Endodermal cell (in vitro differentiated cells): Measurements from ENCODE around the gene KIFAP3. TPM values are rescaled to one million over a fixed set of nuclear protein-coding genes. Genes with fewer than 3 reads are reported as not detected.

Source experiments
- DNase-seq: peaks from one replicate; pipeline ENCODE4 v3.0.0-alpha.2; 2017
- H3K27ac ChIP-seq: 2 replicates; pipeline ENCODE4 v1.5.1; 2013; ENCODE audit warnings: mild to moderate bottlenecking, low read depth, low read length, moderate library complexity
- H3K27me3 ChIP-seq: 2 replicates; pipeline ENCODE4 v1.6.1; 2013; ENCODE audit warnings: mild to moderate bottlenecking, low read length, moderate library complexity; ENCODE audit not compliant: insufficient read depth, control insufficient read depth, poor library complexity, severe bottlenecking
- H3K36me3 ChIP-seq: 2 replicates; pipeline ENCODE4 v1.7.0; 2013; ENCODE audit warnings: mild to moderate bottlenecking, low read length, moderate library complexity; ENCODE audit not compliant: control insufficient read depth, insufficient read depth
- H3K4me1 ChIP-seq: one replicate; pipeline ENCODE4 v1.7.0; 2013; ENCODE audit warnings: low read length; ENCODE audit not compliant: control insufficient read depth, insufficient read depth
- H3K4me3 ChIP-seq: 2 replicates; pipeline ENCODE4 v1.5.1; 2013; ENCODE audit warnings: mild to moderate bottlenecking, low read length, moderate library complexity
- H3K9ac ChIP-seq: 2 replicates; pipeline ENCODE4 v1.6.1; 2013; ENCODE audit warnings: mild to moderate bottlenecking, low read length, moderate library complexity; ENCODE audit not compliant: poor library complexity, severe bottlenecking; ENCODE audit errors: extremely low read depth
- H3K9me3 ChIP-seq: 2 replicates; pipeline ENCODE4 v1.6.1; 2013; ENCODE audit warnings: mild to moderate bottlenecking, low read length, moderate library complexity; ENCODE audit not compliant: control insufficient read depth
- H3K27ac Mint-ChIP-seq: 2 replicates; pipeline ENCODE4 v1.8.0; 2020; ENCODE audit warnings: mixed read lengths
- H3K27me3 Mint-ChIP-seq: 2 replicates; pipeline ENCODE4 v1.8.0; 2021; ENCODE audit warnings: mild to moderate bottlenecking, mixed read lengths; ENCODE audit not compliant: insufficient read depth
- H3K36me3 Mint-ChIP-seq: 2 replicates; pipeline ENCODE4 v1.8.0; 2020; ENCODE audit warnings: low read depth, mixed read lengths
- H3K4me1 Mint-ChIP-seq: 2 replicates; pipeline ENCODE4 v1.8.0; 2020; ENCODE audit warnings: mixed read lengths
- H3K4me3 Mint-ChIP-seq: 2 replicates; pipeline ENCODE4 v1.8.0; 2020; ENCODE audit warnings: mild to moderate bottlenecking, moderate library complexity, mixed read lengths
- H3K9me3 Mint-ChIP-seq: 2 replicates; pipeline ENCODE4 v1.8.0; 2020; ENCODE audit warnings: mild to moderate bottlenecking, mixed read lengths
- WGBS, 2 experiments: methylation state at CpG; one replicate each; pipeline versions ENCODE4 v1.1.5 to v1.1.7; 2013; ENCODE audit warnings: missing lambda C conversion rate in 2 of 2, mixed read lengths in 1 of 2; ENCODE audit not compliant: insufficient coverage in 1 of 2, insufficient read length in 1 of 2; 5-methylcytosine and 5-hydroxymethylcytosine counted together
- total RNA-seq, 2 donors: library from RNA; stranded (reverse); fragmentation: NEBNext Ultra II Directional in 1 of 2; extraction: Animal tissue kit (Norgen Biotek cat#: 25700) in 1 of 2; gene quantifications; 2 replicates in 1 of 2; 3 replicates in 1 of 2; pipeline ENCODE4 v1.2.1, GENCODE V29; 2021
- TF ChIP-seq, protein P1 (sequence below): fragments of 200-600 bp; sonication (generic); conservative IDR thresholded peaks from 2 replicates; pipeline ENCODE4 v1.5.0; 2021; ENCODE audit warnings: antibody characterized with exemption, mild to moderate bottlenecking

Gene KIFAP3
- total RNA-seq, 2 donors from 2014 or later = 8.9 to 14.5 TPM

DNA sequence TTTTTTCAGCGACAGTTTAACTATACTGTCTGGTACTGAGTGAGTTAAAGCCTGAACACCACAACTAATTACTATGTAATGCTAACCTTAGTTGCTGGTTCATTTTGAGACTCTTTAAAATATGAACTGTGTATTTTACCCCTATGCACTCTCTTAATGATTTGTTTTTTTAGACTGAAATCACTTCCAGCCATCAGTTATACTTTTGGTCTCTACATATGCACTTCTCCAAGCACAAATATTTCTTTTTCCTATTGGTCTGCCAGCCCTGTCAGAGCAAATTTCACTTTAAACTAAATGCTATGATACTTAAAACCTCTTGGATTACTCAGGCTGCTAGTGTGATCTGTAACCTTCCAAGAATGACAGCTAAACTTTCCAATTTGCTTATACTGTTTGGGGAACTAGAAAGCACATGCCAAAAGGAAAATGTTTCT is 142.7 kb downstream of the KIFAP3 start:
- no peak overlapping the region for H3K27ac ChIP-seq
- no peaks in the 10 kb centered on the region for H3K27me3 ChIP-seq
- no peaks in the 10 kb centered on the region for H3K9me3 ChIP-seq
- H3K4me1 ChIP-seq = no peaks in the 10 kb centered on the region
- no peaks in the 10 kb centered on the region for H3K27me3 Mint-ChIP-seq
- H3K27ac Mint-ChIP-seq = no peak overlapping the region
- TF ChIP-seq, protein P1, sequence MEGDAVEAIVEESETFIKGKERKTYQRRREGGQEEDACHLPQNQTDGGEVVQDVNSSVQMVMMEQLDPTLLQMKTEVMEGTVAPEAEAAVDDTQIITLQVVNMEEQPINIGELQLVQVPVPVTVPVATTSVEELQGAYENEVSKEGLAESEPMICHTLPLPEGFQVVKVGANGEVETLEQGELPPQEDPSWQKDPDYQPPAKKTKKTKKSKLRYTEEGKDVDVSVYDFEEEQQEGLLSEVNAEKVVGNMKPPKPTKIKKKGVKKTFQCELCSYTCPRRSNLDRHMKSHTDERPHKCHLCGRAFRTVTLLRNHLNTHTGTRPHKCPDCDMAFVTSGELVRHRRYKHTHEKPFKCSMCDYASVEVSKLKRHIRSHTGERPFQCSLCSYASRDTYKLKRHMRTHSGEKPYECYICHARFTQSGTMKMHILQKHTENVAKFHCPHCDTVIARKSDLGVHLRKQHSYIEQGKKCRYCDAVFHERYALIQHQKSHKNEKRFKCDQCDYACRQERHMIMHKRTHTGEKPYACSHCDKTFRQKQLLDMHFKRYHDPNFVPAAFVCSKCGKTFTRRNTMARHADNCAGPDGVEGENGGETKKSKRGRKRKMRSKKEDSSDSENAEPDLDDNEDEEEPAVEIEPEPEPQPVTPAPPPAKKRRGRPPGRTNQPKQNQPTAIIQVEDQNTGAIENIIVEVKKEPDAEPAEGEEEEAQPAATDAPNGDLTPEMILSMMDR = no peak
- no peaks in the 10 kb centered on the region for H3K36me3 ChIP-seq
- WGBS, 2 experiments = 56% methylated on average over 1 of the region's 1 CpG; no CpG with 5 or more reads in 1 of the 2 experiments
- no peaks in the 10 kb centered on the region for H3K9me3 Mint-ChIP-seq
- H3K4me3 ChIP-seq = no peak overlapping the region
- no peak overlapping the region for H3K9ac ChIP-seq
- no peaks in the 10 kb centered on the region for H3K36me3 Mint-ChIP-seq
- H3K4me3 Mint-ChIP-seq = no peak overlapping the region
- H3K4me1 Mint-ChIP-seq = no peaks in the 10 kb centered on the region
- no peak for DNase-seq

DNA sequence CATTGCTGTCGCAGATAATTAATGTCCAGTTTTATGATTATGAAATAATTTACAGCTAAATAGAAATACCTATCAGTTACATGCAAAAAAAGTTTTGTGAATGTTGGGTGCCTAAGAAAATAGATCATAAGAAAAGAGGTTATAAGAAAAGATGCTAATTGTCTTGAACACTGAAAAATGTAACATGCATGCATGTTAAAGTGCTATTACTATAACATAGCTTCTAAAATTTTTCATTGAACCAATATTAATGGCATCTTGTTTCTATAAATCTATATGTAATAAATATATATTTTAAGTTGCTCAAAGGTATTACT is 145.3 kb downstream of the KIFAP3 start:
- Mint-ChIP-seq H3K4me3 (no peak overlapping the region), H3K27me3 (no peaks in the 10 kb centered on the region), H3K36me3 (no peaks in the 10 kb centered on the region), H3K27ac (no peak overlapping the region), H3K4me1 (no peaks in the 10 kb centered on the region), H3K9me3 (no peaks in the 10 kb centered on the region)
- Histone ChIP-seq H3K27ac (no peak overlapping the region), H3K27me3 (no peaks in the 10 kb centered on the region), H3K9me3 (no peaks in the 10 kb centered on the region), H3K9ac (no peak overlapping the region), H3K4me3 (no peak overlapping the region), H3K4me1 (no peaks in the 10 kb centered on the region), H3K36me3 (no peaks in the 10 kb centered on the region)
- TF ChIP-seq, protein P1 = no peak
- DNase-seq = no peak
- no CpG with 5 or more reads among the region's 1 CpG for WGBS, 2 experiments

DNA sequence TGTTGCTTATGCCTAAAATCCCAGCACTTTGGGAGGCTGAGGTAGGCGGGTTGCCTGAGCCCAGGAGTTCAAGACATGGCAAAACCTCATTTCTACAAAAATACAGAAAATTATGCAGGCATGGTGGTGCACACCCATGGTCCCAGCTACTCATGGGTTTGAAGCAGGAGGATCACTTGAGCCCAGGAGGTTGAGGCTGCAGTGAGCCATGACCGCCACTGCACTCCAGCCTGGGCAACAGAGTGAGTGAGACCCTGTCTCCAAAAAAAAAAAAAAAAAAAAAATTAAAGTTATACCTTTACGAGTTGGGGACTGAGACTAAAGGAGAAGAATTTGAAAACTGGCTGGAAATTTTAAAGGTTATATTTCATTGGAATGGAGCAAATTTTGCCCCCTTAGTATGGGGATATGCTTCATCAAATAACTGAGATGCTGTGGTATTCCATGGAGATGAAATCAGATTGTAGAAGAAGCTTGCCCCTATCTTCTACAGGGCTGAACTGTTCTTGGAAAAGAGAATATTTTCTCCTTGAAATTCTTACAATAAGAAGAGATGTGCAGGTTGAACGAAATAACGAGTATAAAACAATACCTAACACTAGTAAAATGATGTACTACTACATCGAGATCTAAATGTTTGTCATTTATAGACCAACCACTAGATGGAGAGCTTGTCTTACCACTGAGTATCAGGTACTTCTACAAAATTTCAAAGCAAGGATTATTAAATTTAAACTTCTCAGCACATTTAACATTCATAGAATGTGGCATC is 145.9 kb downstream of the KIFAP3 start:
- no peaks in the 10 kb centered on the region for H3K27me3 ChIP-seq
- no peaks in the 10 kb centered on the region for H3K4me1 Mint-ChIP-seq
- no peak overlapping the region for H3K27ac Mint-ChIP-seq
- H3K4me3 Mint-ChIP-seq = no peak overlapping the region
- no peak overlapping the region for H3K27ac ChIP-seq
- H3K4me3 ChIP-seq = no peak overlapping the region
- no peak for DNase-seq
- H3K9me3 ChIP-seq = no peaks in the 10 kb centered on the region
- H3K27me3 Mint-ChIP-seq = no peaks in the 10 kb centered on the region
- no peaks in the 10 kb centered on the region for H3K36me3 Mint-ChIP-seq
- 13 to 50% methylated on average over 1 to 6 of the region's 6 CpGs for WGBS, 2 experiments
- H3K9ac ChIP-seq = no peak overlapping the region
- TF ChIP-seq, protein P1 = peak; percentile 90
- no peaks in the 10 kb centered on the region for H3K4me1 ChIP-seq
- H3K9me3 Mint-ChIP-seq = no peaks in the 10 kb centered on the region
- H3K36me3 ChIP-seq = no peaks in the 10 kb centered on the region
